ENCODE data around the gene LUC7L3. TPM values are rescaled to one million over a fixed set of nuclear protein-coding genes. Genes with fewer than 3 reads are reported as not detected.
A peak's percentile ranks its signal among the peaks of the same experiment; 100 is the strongest.

Gene LUC7L3
- total and polyA plus RNA-seq, 2 of the 13 experiments (the other 11 are each of a cell fraction or from before 2014, with no cell fraction given) = 108 to 120 TPM

DNA sequence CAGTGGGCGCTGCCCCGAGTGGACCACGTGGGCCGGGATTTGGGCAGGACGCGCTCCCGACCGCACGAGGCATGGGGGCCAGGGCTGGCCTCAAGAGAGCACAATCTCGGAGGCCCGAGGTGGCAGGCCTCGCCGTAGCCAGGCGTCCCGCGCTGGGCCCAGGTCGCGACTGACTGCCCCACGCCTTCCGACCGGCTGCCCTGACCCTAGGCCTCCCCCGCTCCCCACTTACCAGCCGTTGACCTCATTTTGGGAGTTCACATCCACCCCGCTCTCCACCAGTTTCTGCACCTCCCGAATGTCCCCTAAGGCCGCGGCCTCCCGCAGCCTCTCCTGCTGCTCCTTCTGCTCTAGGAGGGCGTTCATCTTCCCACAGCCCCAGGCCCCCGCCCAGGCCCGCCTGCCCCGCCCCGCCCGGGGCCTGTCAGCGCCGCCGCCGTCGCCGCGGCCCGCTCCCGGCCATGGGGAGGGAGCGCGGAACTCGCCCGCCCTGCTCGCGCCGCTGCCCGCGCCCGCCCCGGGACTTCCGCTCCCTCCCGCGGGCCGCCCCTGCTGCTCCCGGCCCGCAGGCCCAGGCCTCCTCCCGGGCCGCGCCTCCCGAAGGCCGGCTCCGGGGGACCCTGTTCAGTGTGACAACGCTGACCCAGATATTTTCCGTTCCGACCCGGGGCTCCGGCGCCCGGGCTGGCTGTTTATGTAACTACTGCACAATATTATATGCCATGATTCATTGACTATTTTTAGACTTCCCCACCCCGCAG, 11.9 kb upstream of the LUC7L3 start, which contains the start of gene ANKRD40 (continued):
- TF ChIP-seq ZFP36 (IDR thresholded peaks at IDR 0.05; ENCODE audit: borderline replicate concordance, low read depth, low read length, partially characterized antibody) = no peak
- TF ChIP-seq ZNF335 (CRISPR knock-in tag; IDR thresholded peaks at IDR 0.05) = no peak; the same call in 1 of the 2 replicates
- TF ChIP-seq, protein P1, sequence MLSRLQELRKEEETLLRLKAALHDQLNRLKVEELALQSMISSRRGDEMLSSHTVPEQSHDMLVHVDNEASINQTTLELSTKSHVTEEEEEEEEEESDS (CRISPR knock-in tag; IDR thresholded peaks at IDR 0.05; ENCODE audit: borderline replicate concordance) = no peak
- 0 out of 2 replicates have a peak, but pooled peaks have one; percentile 47 for TF ChIP-seq ZNF772 (CRISPR knock-in tag; IDR thresholded peaks at IDR 0.05)
- TF ChIP-seq DR1 (CRISPR knock-in tag; IDR thresholded peaks at IDR 0.05) = no peak
- TF ChIP-seq ZFP1 (CRISPR knock-in tag; IDR thresholded peaks at IDR 0.05) = peak; percentile 73; the same call in 1 of the 2 replicates
- TF ChIP-seq PAWR (CRISPR knock-in tag; IDR thresholded peaks at IDR 0.05; ENCODE audit: borderline replicate concordance) = no peak; the same call in 1 of the 2 replicates
- TF ChIP-seq, protein P2, sequence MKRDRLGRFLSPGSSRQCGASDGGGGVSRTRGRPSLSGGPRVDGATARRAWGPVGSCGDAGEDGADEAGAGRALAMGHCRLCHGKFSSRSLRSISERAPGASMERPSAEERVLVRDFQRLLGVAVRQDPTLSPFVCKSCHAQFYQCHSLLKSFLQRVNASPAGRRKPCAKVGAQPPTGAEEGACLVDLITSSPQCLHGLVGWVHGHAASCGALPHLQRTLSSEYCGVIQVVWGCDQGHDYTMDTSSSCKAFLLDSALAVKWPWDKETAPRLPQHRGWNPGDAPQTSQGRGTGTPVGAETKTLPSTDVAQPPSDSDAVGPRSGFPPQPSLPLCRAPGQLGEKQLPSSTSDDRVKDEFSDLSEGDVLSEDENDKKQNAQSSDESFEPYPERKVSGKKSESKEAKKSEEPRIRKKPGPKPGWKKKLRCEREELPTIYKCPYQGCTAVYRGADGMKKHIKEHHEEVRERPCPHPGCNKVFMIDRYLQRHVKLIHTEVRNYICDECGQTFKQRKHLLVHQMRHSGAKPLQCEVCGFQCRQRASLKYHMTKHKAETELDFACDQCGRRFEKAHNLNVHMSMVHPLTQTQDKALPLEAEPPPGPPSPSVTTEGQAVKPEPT (CRISPR knock-in tag; IDR thresholded peaks at IDR 0.05; ENCODE audit: low read depth) = no peak; the same call in 1 of the 2 replicates
- no peak for TF ChIP-seq ZBTB42 (CRISPR knock-in tag; IDR thresholded peaks at IDR 0.05)
- peak; percentile 71; the same call in 1 of the 2 replicates for TF ChIP-seq BORCS8-MEF2B (CRISPR knock-in tag; IDR thresholded peaks at IDR 0.05)
- peak; percentile 40; the same call in 1 of the 2 replicates for TF ChIP-seq ZNF17 (CRISPR knock-in tag; IDR thresholded peaks at IDR 0.05)
- TF ChIP-seq, protein P3, sequence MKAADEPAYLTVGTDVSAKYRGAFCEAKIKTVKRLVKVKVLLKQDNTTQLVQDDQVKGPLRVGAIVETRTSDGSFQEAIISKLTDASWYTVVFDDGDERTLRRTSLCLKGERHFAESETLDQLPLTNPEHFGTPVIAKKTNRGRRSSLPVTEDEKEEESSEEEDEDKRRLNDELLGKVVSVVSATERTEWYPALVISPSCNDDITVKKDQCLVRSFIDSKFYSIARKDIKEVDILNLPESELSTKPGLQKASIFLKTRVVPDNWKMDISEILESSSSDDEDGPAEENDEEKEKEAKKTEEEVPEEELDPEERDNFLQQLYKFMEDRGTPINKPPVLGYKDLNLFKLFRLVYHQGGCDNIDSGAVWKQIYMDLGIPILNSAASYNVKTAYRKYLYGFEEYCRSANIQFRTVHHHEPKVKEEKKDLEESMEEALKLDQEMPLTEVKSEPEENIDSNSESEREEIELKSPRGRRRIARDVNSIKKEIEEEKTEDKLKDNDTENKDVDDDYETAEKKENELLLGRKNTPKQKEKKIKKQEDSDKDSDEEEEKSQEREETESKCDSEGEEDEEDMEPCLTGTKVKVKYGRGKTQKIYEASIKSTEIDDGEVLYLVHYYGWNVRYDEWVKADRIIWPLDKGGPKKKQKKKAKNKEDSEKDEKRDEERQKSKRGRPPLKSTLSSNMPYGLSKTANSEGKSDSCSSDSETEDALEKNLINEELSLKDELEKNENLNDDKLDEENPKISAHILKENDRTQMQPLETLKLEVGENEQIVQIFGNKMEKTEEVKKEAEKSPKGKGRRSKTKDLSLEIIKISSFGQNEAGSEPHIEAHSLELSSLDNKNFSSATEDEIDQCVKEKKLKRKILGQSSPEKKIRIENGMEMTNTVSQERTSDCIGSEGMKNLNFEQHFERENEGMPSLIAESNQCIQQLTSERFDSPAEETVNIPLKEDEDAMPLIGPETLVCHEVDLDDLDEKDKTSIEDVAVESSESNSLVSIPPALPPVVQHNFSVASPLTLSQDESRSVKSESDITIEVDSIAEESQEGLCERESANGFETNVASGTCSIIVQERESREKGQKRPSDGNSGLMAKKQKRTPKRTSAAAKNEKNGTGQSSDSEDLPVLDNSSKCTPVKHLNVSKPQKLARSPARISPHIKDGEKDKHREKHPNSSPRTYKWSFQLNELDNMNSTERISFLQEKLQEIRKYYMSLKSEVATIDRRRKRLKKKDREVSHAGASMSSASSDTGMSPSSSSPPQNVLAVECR (CRISPR knock-in tag; IDR thresholded peaks at IDR 0.05; ENCODE audit: borderline replicate concordance) = peak; percentile 78
- TF ChIP-seq RFX5 (IDR thresholded peaks at IDR 0.05; ENCODE audit: low read depth, low read length) = 0 out of 2 replicates have a peak, but pooled peaks have one; percentile 15
- peak; percentile 78; the same call in 1 of the 2 replicates for TF ChIP-seq MED13 (CRISPR knock-in tag; IDR thresholded peaks at IDR 0.05)
- no peak for TF ChIP-seq KDM6A (CRISPR knock-in tag; IDR thresholded peaks at IDR 0.05; ENCODE audit: low read depth)
- peak; percentile 38; the same call in 1 of the 2 replicates for TF ChIP-seq TP53 (CRISPR knock-in tag; conservative IDR thresholded peaks at IDR 0.05)
- peak; percentile 88 for TF ChIP-seq KLF6 (CRISPR knock-in tag; IDR thresholded peaks at IDR 0.05)
- TF ChIP-seq, protein P4, sequence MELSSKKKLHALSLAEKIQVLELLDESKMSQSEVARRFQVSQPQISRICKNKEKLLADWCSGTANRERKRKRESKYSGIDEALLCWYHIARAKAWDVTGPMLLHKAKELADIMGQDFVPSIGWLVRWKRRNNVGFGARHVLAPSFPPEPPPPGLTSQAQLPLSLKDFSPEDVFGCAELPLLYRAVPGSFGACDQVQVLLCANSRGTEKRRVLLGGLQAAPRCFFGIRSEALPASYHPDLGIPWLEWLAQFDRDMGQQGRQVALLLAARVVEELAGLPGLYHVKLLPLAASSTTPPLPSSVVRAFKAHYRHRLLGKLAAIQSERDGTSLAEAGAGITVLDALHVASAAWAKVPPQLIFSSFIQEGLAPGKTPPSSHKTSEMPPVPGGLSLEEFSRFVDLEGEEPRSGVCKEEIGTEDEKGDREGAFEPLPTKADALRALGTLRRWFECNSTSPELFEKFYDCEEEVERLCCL (CRISPR knock-in tag; IDR thresholded peaks at IDR 0.05; ENCODE audit: borderline replicate concordance) = peak; percentile 86; the same call in 1 of the 2 replicates
- TF ChIP-seq ZNF670 (CRISPR knock-in tag; IDR thresholded peaks at IDR 0.05; ENCODE audit: borderline replicate concordance) = peak; percentile 51; the same call in 1 of the 2 replicates
- no peak for TF ChIP-seq ZNF326 (CRISPR knock-in tag; IDR thresholded peaks at IDR 0.05; ENCODE audit: borderline replicate concordance)
- TF ChIP-seq ZBTB1 (CRISPR knock-in tag; IDR thresholded peaks at IDR 0.05; ENCODE audit: borderline replicate concordance) = no peak
- peak; percentile 91 for TF ChIP-seq THAP11 (CRISPR knock-in tag; IDR thresholded peaks at IDR 0.05)
- TF ChIP-seq KAT8 (CRISPR knock-in tag; IDR thresholded peaks at IDR 0.05) = peak; percentile 99
